Gastrocnemius medialis (tissue), 4 donors: ENCODE measurements around the gene GNG4. TPM values are rescaled to one million over a fixed set of nuclear protein-coding genes. Genes with fewer than 3 reads are reported as not detected.

Experiments
- ATAC-seq, 2 donors: fragments of 150-250 bp; one replicate each; pipeline ENCODE4 v1.9.1; 2016
- DNase-seq, 2 donors: peaks; one replicate each; pipeline ENCODE4 v3.0.0-alpha.2; 2019
- H3K27ac ChIP-seq, 4 donors: fragments of 200-600 bp; sonication (generic); 1 replicate in 1 of 4; 2 replicates in 3 of 4; pipeline ENCODE4 v1.5.1; 2016 to 2018; ENCODE audit warnings: mild to moderate bottlenecking in 2 of 4, moderate library complexity in 1 of 4
- H3K27me3 ChIP-seq, 3 donors: fragments of 200-600 bp; sonication (generic) in 2 of 3; 1 replicate in 1 of 3; 2 replicates in 2 of 3; pipeline versions ENCODE4 v1.5.1 to v1.6.0; 2016 to 2019; ENCODE audit warnings: mild to moderate bottlenecking in 1 of 3, moderate library complexity in 1 of 3
- H3K36me3 ChIP-seq, 2 donors: fragments of 200-600 bp; sonication (generic) in 1 of 2; one replicate each; pipeline ENCODE4 v1.5.1; 2017 to 2018
- H3K4me1 ChIP-seq, 2 donors: fragments of 200-600 bp; sonication (generic) in 1 of 2; one replicate each; pipeline ENCODE4 v1.5.1; 2016 to 2017; ENCODE audit warnings: mild to moderate bottlenecking in 2 of 2
- H3K4me3 ChIP-seq, 4 donors: fragments of 200-600 bp; sonication (generic) in 3 of 4; 1 replicate in 1 of 4; 2 replicates in 3 of 4; pipeline ENCODE4 v1.5.1; 2016 to 2019; ENCODE audit warnings: mild to moderate bottlenecking in 2 of 4
- H3K9me3 ChIP-seq, 3 donors: fragments of 200-600 bp; sonication (generic) in 2 of 3; 1 replicate in 1 of 3; 2 replicates in 2 of 3; pipeline ENCODE4 v1.5.1; 2016 to 2019
- POLR2A ChIP-seq, 2 donors: fragments of 450-650 bp; IDR thresholded peaks; one replicate each; pipeline ENCODE4 v1.6.1; 2017; ENCODE audit warnings: antibody characterized with exemption in 2 of 2, mild to moderate bottlenecking in 2 of 2, moderate library complexity in 2 of 2
- in situ Hi-C, 4 donors: fragments of 200-750 bp; cut with MboI; loops; one replicate each; pipeline versions ENCODE4 v1.15.0 to v1.8.0; 2017; ENCODE audit warnings: low sequenced_read_pairs in 4 of 4
- intact Hi-C: fragments of 100-400 bp; cut with DNase I; formaldehyde crosslinking; loops from one replicate; pipeline ENCODE4 v1.15.1; 2023; ENCODE audit warnings: low total_unique reads
- total RNA-seq, 4 donors: library from RNA; depleted of rRNA; stranded (reverse); fragments of >200 nt; gene quantifications; one replicate each; pipeline versions ENCODE4 v1.1.0 to v1.2.3, GENCODE V29; 2016
- TF ChIP-seq, protein P1 (sequence below), 5 experiments: fragments of 450-650 bp in 3 of 5; fragments of 200-600 bp in 2 of 5; sonication (generic) in 2 of 5; IDR thresholded peaks in 4 of 5; conservative IDR thresholded peaks in 1 of 5; 1 replicate in 4 of 5; 2 replicates in 1 of 5; pipeline ENCODE4 v1.5.1; 2016 to 2019; ENCODE audit warnings: antibody characterized with exemption in 5 of 5, mild to moderate bottlenecking in 3 of 5, moderate library complexity in 3 of 5

The GNG4 gene
- total RNA-seq, 4 donors from 2014 or later: not detected

DNA sequence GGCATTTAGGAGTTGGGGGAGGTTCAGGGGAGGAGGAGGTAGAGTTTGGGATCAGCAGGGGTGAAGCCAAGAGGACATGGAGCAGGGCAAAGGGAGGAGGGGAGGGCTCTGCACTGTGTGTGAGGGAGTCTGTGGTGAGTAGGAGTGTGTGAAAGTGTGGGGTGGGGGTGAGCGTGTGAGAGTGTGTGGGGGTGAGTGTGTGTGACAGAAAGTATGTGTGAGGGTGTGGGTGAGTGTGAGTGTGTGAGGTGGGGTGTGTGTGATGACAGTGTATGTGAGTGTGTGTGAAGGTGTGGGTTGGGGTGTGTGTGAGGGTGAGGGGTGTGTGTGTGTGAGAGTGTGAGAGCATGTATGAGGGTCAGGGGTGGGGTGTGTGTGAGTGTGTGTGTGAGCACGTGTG is 62.6 kb downstream of the GNG4 start:
- DNase-seq (no peak), ATAC-seq (no peak)
- Histone ChIP-seq H3K4me1 (no peaks in the 10 kb centered on the region), H3K27ac (no peak overlapping the region), H3K36me3 (no peaks in the 10 kb centered on the region), H3K27me3 (peaks cover 0 to 6% (median 0%) of the 10 kb centered on the region in 3 donors), H3K9me3 (no peaks in the 10 kb centered on the region), H3K4me3 (no peak overlapping the region)
- in situ Hi-C loops (no loop called here), intact Hi-C loops (no loop called here)
- TF ChIP-seq, protein P1, sequence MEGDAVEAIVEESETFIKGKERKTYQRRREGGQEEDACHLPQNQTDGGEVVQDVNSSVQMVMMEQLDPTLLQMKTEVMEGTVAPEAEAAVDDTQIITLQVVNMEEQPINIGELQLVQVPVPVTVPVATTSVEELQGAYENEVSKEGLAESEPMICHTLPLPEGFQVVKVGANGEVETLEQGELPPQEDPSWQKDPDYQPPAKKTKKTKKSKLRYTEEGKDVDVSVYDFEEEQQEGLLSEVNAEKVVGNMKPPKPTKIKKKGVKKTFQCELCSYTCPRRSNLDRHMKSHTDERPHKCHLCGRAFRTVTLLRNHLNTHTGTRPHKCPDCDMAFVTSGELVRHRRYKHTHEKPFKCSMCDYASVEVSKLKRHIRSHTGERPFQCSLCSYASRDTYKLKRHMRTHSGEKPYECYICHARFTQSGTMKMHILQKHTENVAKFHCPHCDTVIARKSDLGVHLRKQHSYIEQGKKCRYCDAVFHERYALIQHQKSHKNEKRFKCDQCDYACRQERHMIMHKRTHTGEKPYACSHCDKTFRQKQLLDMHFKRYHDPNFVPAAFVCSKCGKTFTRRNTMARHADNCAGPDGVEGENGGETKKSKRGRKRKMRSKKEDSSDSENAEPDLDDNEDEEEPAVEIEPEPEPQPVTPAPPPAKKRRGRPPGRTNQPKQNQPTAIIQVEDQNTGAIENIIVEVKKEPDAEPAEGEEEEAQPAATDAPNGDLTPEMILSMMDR (IDR thresholded peaks at IDR 0.05 in 4 of 5, conservative IDR thresholded peaks at IDR 0.05 in 1 of 5): no peak
- no peak for TF ChIP-seq POLR2A (IDR thresholded peaks at IDR 0.05)

- Histone ChIP-seq H3K27ac (no peak overlapping the region), H3K9me3 (no peaks in the 10 kb centered on the region), H3K4me3 (no peak overlapping the region), H3K36me3 (no peaks in the 10 kb centered on the region), H3K4me1 (no peaks in the 10 kb centered on the region), H3K27me3 (peaks cover 0 to 6% (median 0%) of the 10 kb centered on the region in 3 donors)
- in situ Hi-C loops (no loop called here), intact Hi-C loops (no loop called here)
- TF ChIP-seq POLR2A (IDR thresholded peaks at IDR 0.05): no peak
- TF ChIP-seq, protein P1 (IDR thresholded peaks at IDR 0.05 in 4 of 5, conservative IDR thresholded peaks at IDR 0.05 in 1 of 5): no peak
- DNase-seq (no peak), ATAC-seq (no peak)
These were observed 63.2 kb downstream of the GNG4 start for GRCh38 chr1:235586413-235586812.

GRCh38 chr1:235584973-235585372 is 64.6 kb downstream of the GNG4 start:
- H3K4me3 ChIP-seq: no peak overlapping the region
- H3K27ac ChIP-seq: no peak overlapping the region
- peaks cover 0 to 6% (median 0%) of the 10 kb centered on the region in 3 donors for H3K27me3 ChIP-seq
- DNase-seq (no peak), ATAC-seq (no peak)
- intact Hi-C loops (no loop called here), in situ Hi-C loops (no loop called here)
- H3K36me3 ChIP-seq: no peaks in the 10 kb centered on the region
- H3K4me1 ChIP-seq: no peaks in the 10 kb centered on the region
- H3K9me3 ChIP-seq: no peaks in the 10 kb centered on the region
- TF ChIP-seq, protein P1 (IDR thresholded peaks at IDR 0.05 in 4 of 5, conservative IDR thresholded peaks at IDR 0.05 in 1 of 5): no peak
- TF ChIP-seq POLR2A (IDR thresholded peaks at IDR 0.05): no peak

- ATAC-seq (no peak), DNase-seq (no peak)
- Histone ChIP-seq H3K36me3 (no peaks in the 10 kb centered on the region), H3K27me3 (peaks cover 0 to 6% (median 0%) of the 10 kb centered on the region in 3 donors), H3K4me3 (no peak overlapping the region), H3K4me1 (no peaks in the 10 kb centered on the region), H3K9me3 (no peaks in the 10 kb centered on the region), H3K27ac (no peak overlapping the region)
- in situ Hi-C loops: no loop called here
- intact Hi-C loops: no loop called here
- no peak for TF ChIP-seq POLR2A (IDR thresholded peaks at IDR 0.05)
- TF ChIP-seq, protein P1 (IDR thresholded peaks at IDR 0.05 in 4 of 5, conservative IDR thresholded peaks at IDR 0.05 in 1 of 5): no peak
These were observed 66.0 kb downstream of the GNG4 start for GRCh38 chr1:235583511-235584001.

DNA sequence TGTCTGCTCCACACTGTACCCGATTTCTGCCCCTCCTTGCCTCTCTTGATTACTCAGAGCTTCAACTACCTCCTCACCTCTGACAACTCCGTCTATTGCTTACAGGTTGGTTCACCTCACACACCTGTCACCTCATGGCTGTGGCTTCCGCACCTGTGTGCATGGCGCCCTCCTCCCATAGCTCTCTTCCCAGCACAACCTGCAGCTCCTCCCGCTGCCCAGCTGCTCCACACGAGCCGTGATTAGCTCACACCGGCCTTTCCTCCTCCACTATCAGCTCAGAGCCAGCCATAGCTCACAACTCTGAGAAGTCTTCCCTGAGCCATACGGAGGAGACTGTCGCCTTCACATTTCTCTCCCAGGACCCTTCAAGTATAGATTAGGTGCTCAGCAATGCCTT is 67.5 kb downstream of the GNG4 start:
- no peak for TF ChIP-seq POLR2A (IDR thresholded peaks at IDR 0.05)
- TF ChIP-seq, protein P1 (IDR thresholded peaks at IDR 0.05 in 4 of 5, conservative IDR thresholded peaks at IDR 0.05 in 1 of 5): no peak
- H3K4me1 ChIP-seq: no peaks in the 10 kb centered on the region
- H3K4me3 ChIP-seq: no peak overlapping the region
- H3K9me3 ChIP-seq: no peaks in the 10 kb centered on the region
- intact Hi-C loops (no loop called here), in situ Hi-C loops (no loop called here)
- ATAC-seq (no peak), DNase-seq (no peak)
- H3K36me3 ChIP-seq: no peaks in the 10 kb centered on the region
- H3K27ac ChIP-seq: no peak overlapping the region
- H3K27me3 ChIP-seq: peaks cover 0 to 6% (median 0%) of the 10 kb centered on the region in 3 donors
